ENCODE measurements around the gene WDR75. TPM values are rescaled to one million over a fixed set of nuclear protein-coding genes. Genes with fewer than 3 reads are reported as not detected.
"Not testable (repeated sequence)": the region's sequence is repeated elsewhere in the genome, so short reads cannot be mapped to it uniquely, and the experiment has no call there.

Gene WDR75
- total RNA-seq, 4 donors from 2014 or later, result 24.2 to 130 (median 41.1) TPM

- TF ChIP-seq CTCF (IDR thresholded peaks at IDR 0.05), result no peak
- no peak for TF ChIP-seq POLR2A (IDR thresholded peaks at IDR 0.05)
- no peak for TF ChIP-seq EP300 (IDR thresholded peaks at IDR 0.05)
- TF ChIP-seq POLR2AphosphoS5 (IDR thresholded peaks at IDR 0.05), result no peak
- 88% methylated on average over 4 of the region's 4 CpGs for WGBS
- no peak overlapping the region for H3K4me3 ChIP-seq
- no peak for DNase-seq (ENCODE audit: low spot score in 2 of 2)
- peaks cover 90% of the 10 kb centered on the region for H3K36me3 ChIP-seq
- no peaks in the 10 kb centered on the region for H3K27me3 ChIP-seq
- H3K9me3 ChIP-seq, result no peaks in the 10 kb centered on the region
- no peak overlapping the region for H3K27ac ChIP-seq
- no peaks in the 10 kb centered on the region for H3K4me1 ChIP-seq
Measured at GRCh38 chr2:189467593-189467992, 26.3 kb downstream of the WDR75 start.

GRCh38 chr2:189474526-189474925, 33.3 kb downstream of the WDR75 start:
- Histone ChIP-seq H3K4me1 (no peaks in the 10 kb centered on the region), H3K36me3 (peaks cover 60% of the 10 kb centered on the region), H3K27me3 (no peaks in the 10 kb centered on the region), H3K4me3 (no peak overlapping the region), H3K27ac (no peak overlapping the region), H3K9me3 (no peaks in the 10 kb centered on the region)
- DNase-seq (ENCODE audit: low spot score in 2 of 2), result no peak
- 85% methylated on average over 4 of the region's 4 CpGs for WGBS
- TF ChIP-seq POLR2AphosphoS5 (IDR thresholded peaks at IDR 0.05) (no peak), EP300 (IDR thresholded peaks at IDR 0.05) (no peak), CTCF (IDR thresholded peaks at IDR 0.05) (no peak), POLR2A (IDR thresholded peaks at IDR 0.05) (no peak)

GRCh38 chr2:189477756-189478155, 36.5 kb downstream of the WDR75 start:
- Histone ChIP-seq H3K36me3 (peaks cover 34% of the 10 kb centered on the region), H3K27me3 (no peaks in the 10 kb centered on the region), H3K4me3 (no peak overlapping the region), H3K4me1 (no peaks in the 10 kb centered on the region), H3K27ac (no peak overlapping the region), H3K9me3 (no peaks in the 10 kb centered on the region)
- DNase-seq (ENCODE audit: low spot score in 2 of 2), result no peak
- TF ChIP-seq EP300 (IDR thresholded peaks at IDR 0.05) (no peak), POLR2AphosphoS5 (IDR thresholded peaks at IDR 0.05) (no peak)
- WGBS, result 100% methylated on average over 1 of the region's 1 CpG

GRCh38 chr2:189478289-189478688, 37.0 kb downstream of the WDR75 start:
- H3K4me1 ChIP-seq; H3K27me3 ChIP-seq; H3K9me3 ChIP-seq; DNase-seq (ENCODE audit: low spot score in 2 of 2); H3K27ac ChIP-seq; H3K4me3 ChIP-seq: not testable (repeated sequence)
- 95% methylated on average over 5 of the region's 5 CpGs for WGBS
- peaks cover 29% of the 10 kb centered on the region for H3K36me3 ChIP-seq

GRCh38 chr2:189481071-189481470, 39.8 kb downstream of the WDR75 start:
- TF ChIP-seq POLR2AphosphoS5 (IDR thresholded peaks at IDR 0.05) (no peak), EP300 (IDR thresholded peaks at IDR 0.05) (no peak), POLR2A (IDR thresholded peaks at IDR 0.05) (no peak), CTCF (IDR thresholded peaks at IDR 0.05) (no peak)
- H3K36me3 ChIP-seq, result peaks cover 7% of the 10 kb centered on the region
- H3K27ac ChIP-seq, result no peak overlapping the region
- peaks cover 7% of the 10 kb centered on the region for H3K4me1 ChIP-seq
- 28% methylated on average over 1 of the region's 1 CpG for WGBS
- DNase-seq (ENCODE audit: low spot score in 2 of 2), result no peak
- no peak overlapping the region for H3K4me3 ChIP-seq
- H3K27me3 ChIP-seq, result no peaks in the 10 kb centered on the region
- no peaks in the 10 kb centered on the region for H3K9me3 ChIP-seq

- Histone ChIP-seq H3K27ac (no peak overlapping the region), H3K4me3 (no peak overlapping the region), H3K27me3 (no peaks in the 10 kb centered on the region), H3K36me3 (no peaks in the 10 kb centered on the region), H3K9me3 (no peaks in the 10 kb centered on the region), H3K4me1 (peaks cover 7% of the 10 kb centered on the region)
- no peak for DNase-seq (ENCODE audit: low spot score in 2 of 2)
- TF ChIP-seq POLR2AphosphoS5 (IDR thresholded peaks at IDR 0.05) (no peak), EP300 (IDR thresholded peaks at IDR 0.05) (no peak), POLR2A (IDR thresholded peaks at IDR 0.05) (no peak), CTCF (IDR thresholded peaks at IDR 0.05) (no peak)
- 71% methylated on average over 1 of the region's 4 CpGs for WGBS
Measured at GRCh38 chr2:189483571-189483970, 42.3 kb downstream of the WDR75 start.

Data from suprapubic skin (tissue), 4 donors.